IPS DF 6.9 (cell line): ENCODE measurements around the gene RAB30.

Source experiments
- DNase-seq: peaks from one replicate; pipeline ENCODE4 v3.0.0-alpha.2; 2013; ENCODE audit warnings: low read depth, low spot score
- H3K27ac ChIP-seq: one replicate; pipeline ENCODE4 v1.5.1; 2013; ENCODE audit warnings: low read length, control low read depth
- H3K27me3 ChIP-seq: 2 replicates; pipeline ENCODE4 v1.6.1; 2013; ENCODE audit warnings: mild to moderate bottlenecking, low read length; ENCODE audit not compliant: control insufficient read depth, insufficient read depth
- H3K36me3 ChIP-seq: 2 replicates; pipeline ENCODE4 v1.6.1; 2013; ENCODE audit warnings: low read length; ENCODE audit not compliant: control insufficient read depth, insufficient read depth
- H3K4me1 ChIP-seq: 2 replicates; pipeline ENCODE4 v1.6.1; 2013; ENCODE audit warnings: low read length; ENCODE audit not compliant: control insufficient read depth, insufficient read depth
- H3K4me3 ChIP-seq: 2 replicates; pipeline ENCODE4 v1.5.1; 2013; ENCODE audit warnings: mild to moderate bottlenecking, low read length
- H3K9me3 ChIP-seq: 2 replicates; pipeline ENCODE4 v1.6.1; 2013; ENCODE audit warnings: low read length, inconsistent platforms; ENCODE audit not compliant: control insufficient read depth, insufficient read depth
- WGBS: extraction: QIAGEN DNeasy Blood & Tissue Kit; methylation state at CpG from one replicate; pipeline ENCODE4 v1.1.7; 2013; ENCODE audit warnings: mixed read lengths, missing lambda C conversion rate; ENCODE audit not compliant: insufficient read length, insufficient coverage; 5-methylcytosine and 5-hydroxymethylcytosine counted together

Gene RAB30

GRCh38 chr11:83070731-83071566, 748 bp downstream of the RAB30 start:
- no CpG with 5 or more reads among the region's 22 CpGs for WGBS
- H3K36me3 ChIP-seq: no peaks in the 10 kb centered on the region
- no peaks in the 10 kb centered on the region for H3K27me3 ChIP-seq
- peak overlapping the region; percentile 86; the same call in 1 of the 2 replicates for H3K4me3 ChIP-seq
- DNase-seq: no peak
- no peak overlapping the region for H3K27ac ChIP-seq
- no peaks in the 10 kb centered on the region for H3K4me1 ChIP-seq
- H3K9me3 ChIP-seq: no peaks in the 10 kb centered on the region

- Histone ChIP-seq H3K36me3 (no peaks in the 10 kb centered on the region), H3K9me3 (no peaks in the 10 kb centered on the region), H3K4me3 (no peak overlapping the region; the same call in 1 of the 2 replicates), H3K4me1 (no peaks in the 10 kb centered on the region), H3K27me3 (no peaks in the 10 kb centered on the region), H3K27ac (no peak overlapping the region)
- DNase-seq: no peak
- no CpG with 5 or more reads among the region's 3 CpGs for WGBS
Measured at GRCh38 chr11:83070044-83070701, 1.5 kb downstream of the RAB30 start.

DNA sequence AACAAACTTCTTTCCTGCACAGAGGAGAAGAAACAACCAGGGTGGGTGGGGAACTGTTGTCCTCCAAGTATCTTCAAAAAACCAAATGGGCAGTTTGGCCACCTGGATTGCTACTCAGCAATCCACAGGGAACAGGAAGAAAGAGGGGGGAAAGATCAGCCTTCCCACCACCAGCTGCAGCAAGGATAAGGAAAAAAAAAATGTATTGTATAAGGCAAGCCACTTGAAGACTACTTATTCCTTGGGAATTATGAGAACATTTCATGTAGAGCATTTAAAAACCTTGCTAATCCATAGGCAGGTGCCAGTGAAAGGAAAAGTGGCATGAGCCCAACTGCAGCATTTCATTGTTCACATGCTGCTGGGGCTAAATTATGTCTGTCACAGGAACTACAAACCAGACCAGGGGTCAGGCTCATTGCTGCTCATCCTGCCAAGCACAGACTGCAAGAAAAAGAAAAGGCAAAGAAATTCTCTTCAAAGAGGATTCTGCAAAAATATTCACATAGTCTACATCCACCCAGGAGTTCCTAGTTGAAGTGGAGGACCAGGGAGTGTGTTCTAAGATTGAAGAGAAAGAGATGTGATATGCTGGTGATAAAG, 2.2 kb downstream of the RAB30 start:
- H3K27me3 ChIP-seq: no peaks in the 10 kb centered on the region
- H3K36me3 ChIP-seq: no peaks in the 10 kb centered on the region
- H3K27ac ChIP-seq: no peak overlapping the region
- no peak for DNase-seq
- H3K4me1 ChIP-seq: no peaks in the 10 kb centered on the region
- H3K4me3 ChIP-seq: no peak overlapping the region
- H3K9me3 ChIP-seq: no peaks in the 10 kb centered on the region

GRCh38 chr11:83068568-83068967, 3.1 kb downstream of the RAB30 start:
- no peak for DNase-seq
- Histone ChIP-seq H3K9me3 (no peaks in the 10 kb centered on the region), H3K4me1 (no peaks in the 10 kb centered on the region), H3K4me3 (no peak overlapping the region), H3K27me3 (no peaks in the 10 kb centered on the region), H3K36me3 (no peaks in the 10 kb centered on the region), H3K27ac (no peak overlapping the region)
- no CpG with 5 or more reads among the region's 1 CpG for WGBS

DNA sequence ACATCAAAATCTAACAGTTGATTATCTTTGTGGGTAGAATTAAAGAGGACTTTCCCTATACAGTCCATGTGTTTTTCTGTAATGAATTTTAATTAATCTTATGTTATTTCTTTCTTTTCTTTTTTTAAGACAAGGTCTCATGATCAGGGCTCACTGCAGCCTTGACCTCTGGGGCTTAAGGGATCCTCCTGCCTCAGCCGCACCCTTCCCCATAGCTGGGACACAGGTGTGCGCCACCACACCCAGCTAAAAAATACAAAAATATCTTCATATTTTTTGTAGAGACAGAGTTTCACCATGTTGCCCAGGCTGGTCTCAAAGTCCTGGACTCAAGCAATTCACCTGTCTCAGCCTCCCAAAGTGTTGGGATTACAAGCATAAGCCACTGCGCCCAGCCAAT, 7.7 kb downstream of the RAB30 start:
- no peak overlapping the region for H3K27ac ChIP-seq
- H3K27me3 ChIP-seq: no peaks in the 10 kb centered on the region
- WGBS: no CpG with 5 or more reads among the region's 3 CpGs
- no peaks in the 10 kb centered on the region; the same call in 1 of the 2 replicates for H3K4me1 ChIP-seq
- DNase-seq: no peak
- H3K36me3 ChIP-seq: no peaks in the 10 kb centered on the region
- no peaks in the 10 kb centered on the region for H3K9me3 ChIP-seq
- no peak overlapping the region for H3K4me3 ChIP-seq

- Histone ChIP-seq H3K27ac (no peak overlapping the region), H3K36me3 (no peaks in the 10 kb centered on the region), H3K27me3 (no peaks in the 10 kb centered on the region), H3K4me3 (no peak overlapping the region), H3K9me3 (no peaks in the 10 kb centered on the region), H3K4me1 (no peaks in the 10 kb centered on the region; the same call in 1 of the 2 replicates)
- no peak for DNase-seq
- WGBS: no CpG with 5 or more reads among the region's 7 CpGs
Measured at GRCh38 chr11:83063073-83063754, 8.5 kb downstream of the RAB30 start.

DNA sequence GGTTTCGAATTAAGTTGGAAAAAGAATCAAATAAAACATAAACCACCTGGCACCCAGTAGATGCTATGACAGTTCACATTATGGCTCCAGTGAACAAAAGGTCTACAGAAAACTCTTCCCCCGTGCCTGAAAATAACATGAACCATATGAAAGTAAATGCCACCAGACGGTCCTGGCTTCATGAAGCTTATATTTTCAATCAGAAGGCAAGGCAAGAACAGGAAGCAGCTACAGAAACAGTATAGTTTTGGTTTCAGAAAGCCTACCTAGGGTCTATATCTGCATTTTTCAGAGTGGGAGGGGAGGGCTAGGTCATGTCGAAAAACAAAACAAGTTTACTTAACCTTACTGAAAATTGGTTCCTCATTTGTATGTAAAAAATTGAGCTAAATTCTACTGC, 9.8 kb downstream of the RAB30 start:
- Histone ChIP-seq H3K4me1 (no peaks in the 10 kb centered on the region; the same call in 1 of the 2 replicates), H3K4me3 (no peak overlapping the region), H3K27ac (no peak overlapping the region), H3K36me3 (no peaks in the 10 kb centered on the region), H3K27me3 (no peaks in the 10 kb centered on the region), H3K9me3 (no peaks in the 10 kb centered on the region)
- DNase-seq: no peak
- WGBS: no CpG with 5 or more reads among the region's 4 CpGs

DNA sequence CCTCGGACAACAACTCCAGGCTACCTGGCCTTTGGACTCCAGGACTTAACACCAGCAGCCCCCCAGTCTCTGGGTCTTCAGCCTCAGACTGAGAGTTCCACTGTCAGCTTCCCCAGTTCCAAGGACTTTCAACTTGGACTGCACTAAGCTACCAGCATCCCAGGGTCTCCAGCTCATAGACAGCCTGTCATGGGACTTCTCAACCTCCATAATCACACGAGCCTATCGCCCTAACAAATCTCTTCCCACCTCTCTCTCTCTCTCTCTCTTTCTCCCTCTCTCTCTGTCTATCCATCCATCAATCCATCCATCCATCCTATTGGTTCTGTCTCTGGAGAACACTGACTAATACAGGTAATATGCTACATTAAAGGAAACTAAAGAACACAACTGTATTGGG, 10.7 kb downstream of the RAB30 start:
- Histone ChIP-seq H3K36me3 (no peaks in the 10 kb centered on the region), H3K27me3 (no peaks in the 10 kb centered on the region), H3K4me3 (no peak overlapping the region), H3K9me3 (no peaks in the 10 kb centered on the region), H3K4me1 (no peaks in the 10 kb centered on the region; the same call in 1 of the 2 replicates), H3K27ac (no peak overlapping the region)
- WGBS: no CpG with 5 or more reads among the region's 3 CpGs
- DNase-seq: no peak

GRCh38 chr11:83057721-83058120, 14.0 kb downstream of the RAB30 start:
- H3K27me3 ChIP-seq: no peaks in the 10 kb centered on the region
- no peak for DNase-seq
- H3K27ac ChIP-seq: no peak overlapping the region
- no peaks in the 10 kb centered on the region for H3K36me3 ChIP-seq
- no peak overlapping the region for H3K4me3 ChIP-seq
- WGBS: no CpG with 5 or more reads among the region's 3 CpGs
- H3K9me3 ChIP-seq: no peaks in the 10 kb centered on the region
- no peaks in the 10 kb centered on the region; the same call in 1 of the 2 replicates for H3K4me1 ChIP-seq

- Histone ChIP-seq H3K9me3 (no peaks in the 10 kb centered on the region), H3K36me3 (no peaks in the 10 kb centered on the region), H3K27ac (no peak overlapping the region), H3K4me1 (no peaks in the 10 kb centered on the region), H3K4me3 (no peak overlapping the region), H3K27me3 (no peaks in the 10 kb centered on the region)
- no CpG with 5 or more reads among the region's 1 CpG for WGBS
- no peak for DNase-seq
Measured at GRCh38 chr11:83056611-83057010, 15.1 kb downstream of the RAB30 start.
